NCI-H510A treated with DMSO at 0.1 percent for 48 hours (cell line): ENCODE data around the gene SCGB1D2.
"Not testable (repeated sequence)": the region's sequence is repeated elsewhere in the genome, so short reads cannot be mapped to it uniquely, and the experiment has no call there.

Experiments
- DNase-seq: peaks from one replicate; lab custom pipeline; 2025; lab: John Stamatoyannopoulos, UW

The SCGB1D2 gene

DNA sequence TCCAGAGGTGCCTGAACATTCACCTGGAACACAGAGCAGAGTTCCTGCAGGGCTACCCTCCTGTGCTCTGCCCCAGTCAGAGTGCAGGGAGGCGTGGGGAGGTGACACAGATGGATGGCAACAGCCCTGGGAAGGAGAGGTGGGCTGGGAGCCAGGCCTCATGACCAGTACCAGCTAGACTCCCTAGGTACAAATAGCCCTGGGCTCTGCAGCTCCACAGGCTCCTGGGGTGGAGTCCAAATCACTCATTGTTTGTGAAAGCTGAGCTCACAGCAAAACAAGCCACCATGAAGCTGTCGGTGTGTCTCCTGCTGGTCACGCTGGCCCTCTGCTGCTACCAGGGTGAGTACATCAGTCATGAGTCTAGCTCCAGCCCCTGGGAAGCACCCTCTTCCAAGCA is at the start of gene SCGB1D2:
SCGB1D2 (plus strand) TSS at position 219 of the 400 bp plus-strand sequence; CDS start at position 288, 69 bp downstream.
- DNase-seq, result peak; percentile 5

DNA sequence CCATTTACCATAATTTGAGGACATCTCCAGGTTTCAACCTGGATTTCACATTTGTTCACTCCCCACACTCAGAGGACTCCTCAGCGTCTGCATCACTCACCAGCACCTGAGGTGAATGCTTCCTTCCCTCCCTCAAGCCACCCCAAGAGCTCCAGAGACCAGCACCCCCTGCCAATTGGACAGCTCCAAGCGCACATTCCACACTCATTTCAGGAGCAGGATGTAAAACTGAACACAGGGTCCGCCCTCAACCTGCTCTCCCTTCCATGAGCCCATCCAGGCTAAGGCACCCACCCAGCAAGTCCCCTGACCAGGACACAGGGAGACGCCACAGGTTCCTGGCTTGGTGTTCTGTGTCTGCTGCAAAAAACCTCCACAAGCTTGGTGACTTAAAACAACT is 48.1 kb upstream of the SCGB1D2 start:
- DNase-seq, result no peak

- DNase-seq, result not testable (repeated sequence)
Observed at GRCh38 chr11:62195010-62195409, 47.0 kb upstream of the SCGB1D2 start.

DNA sequence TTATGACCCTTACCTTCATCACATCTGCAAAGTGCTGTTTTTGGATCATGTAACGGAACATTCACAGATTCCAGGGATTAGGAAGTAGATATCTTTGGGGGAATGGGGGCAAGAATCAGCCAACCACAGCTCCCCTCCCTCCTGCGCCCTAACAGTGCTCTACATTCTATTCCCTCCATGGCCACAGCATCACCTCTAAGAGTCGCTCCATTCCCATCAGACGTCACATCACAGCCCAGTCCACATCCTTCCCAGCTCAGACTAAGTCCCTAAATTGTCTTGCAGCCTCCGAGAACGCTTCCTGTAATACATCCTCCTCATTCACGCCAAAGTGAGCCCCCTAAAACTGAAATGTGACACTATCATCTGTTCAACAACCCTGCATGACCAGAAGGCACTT is 46.1 kb upstream of the SCGB1D2 start:
- no peak for DNase-seq

DNA sequence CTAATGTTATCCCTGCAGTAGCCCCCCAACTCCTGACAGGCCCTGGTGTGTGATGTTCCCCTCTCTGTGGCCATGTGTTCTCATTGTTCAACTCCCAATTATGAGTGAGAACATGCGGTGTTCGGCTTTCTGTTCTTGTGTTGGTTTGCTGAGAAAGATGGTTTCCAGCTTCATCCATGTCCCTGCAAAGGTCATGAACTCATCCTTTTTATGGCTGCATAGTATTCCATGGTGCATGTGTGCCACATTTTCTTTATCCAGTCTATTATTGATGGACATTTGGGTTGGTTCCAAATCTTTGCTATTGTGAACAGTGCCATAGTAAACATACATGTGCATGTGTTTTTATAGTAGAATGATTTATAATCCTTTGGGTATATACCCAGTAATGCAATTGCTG is 44.6 kb upstream of the SCGB1D2 start:
- not testable (repeated sequence) for DNase-seq

- no peak for DNase-seq
Observed at GRCh38 chr11:62201376-62201775, 40.7 kb upstream of the SCGB1D2 start.

DNA sequence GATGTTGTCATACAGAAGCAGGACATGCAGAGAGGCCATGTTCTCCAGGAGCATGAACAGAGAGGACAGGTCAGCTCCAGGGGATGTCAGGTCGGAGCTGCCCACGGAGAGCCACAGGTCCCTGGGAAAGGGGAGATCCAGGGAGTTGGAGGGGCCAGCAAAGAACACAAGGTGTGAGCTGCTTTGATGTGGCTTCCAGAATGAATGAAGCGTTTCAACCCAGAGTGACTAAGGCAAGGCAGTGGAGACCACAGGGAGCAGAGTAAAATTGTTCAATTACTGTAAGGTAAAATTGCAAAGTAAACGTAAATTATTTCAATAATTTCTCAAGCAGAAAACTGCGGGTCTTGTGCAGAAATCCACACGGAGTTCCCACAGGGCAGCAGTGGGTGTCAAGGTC is 39.1 kb upstream of the SCGB1D2 start:
- DNase-seq, result no peak

DNA sequence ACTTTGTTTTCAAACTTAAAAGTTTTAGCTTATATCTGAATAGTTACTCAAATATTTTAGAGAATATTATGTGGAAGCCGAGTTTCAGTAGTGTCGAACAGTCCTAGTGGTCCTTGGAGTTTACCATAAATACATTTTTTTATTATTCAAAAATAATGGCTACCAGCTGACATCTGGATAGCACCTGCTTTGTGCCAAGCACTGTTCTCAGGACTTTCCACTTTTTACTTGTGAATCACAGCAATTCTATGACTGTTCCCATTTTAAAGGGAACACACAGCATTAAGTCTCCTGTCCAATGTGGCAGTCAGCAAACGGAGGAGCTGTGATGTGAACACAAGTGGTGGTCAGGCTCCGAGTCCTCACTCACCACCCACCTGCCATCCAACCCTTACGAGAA is 37.6 kb upstream of the SCGB1D2 start:
- DNase-seq, result no peak

DNA sequence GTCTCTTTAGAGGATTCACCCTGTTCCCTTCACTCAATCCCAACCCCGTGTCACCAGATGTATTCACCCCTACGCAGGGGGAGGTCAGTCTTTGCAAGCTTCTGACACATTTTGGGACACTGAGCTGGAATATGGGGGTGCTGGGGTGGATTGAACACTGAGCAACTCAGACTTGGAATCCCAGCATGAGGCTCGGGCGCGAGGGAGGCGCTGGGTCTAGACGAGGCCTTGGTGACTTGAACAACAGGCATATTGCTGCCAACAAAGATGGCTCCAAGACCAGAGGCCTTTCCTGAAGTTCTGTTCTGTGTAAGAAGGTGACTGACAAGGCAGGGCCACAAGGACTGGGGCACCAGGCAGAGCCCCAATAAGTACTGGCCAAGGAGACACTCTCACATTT is 36.6 kb upstream of the SCGB1D2 start:
- DNase-seq, result no peak

GRCh38 chr11:62206276-62207066 is 35.6 kb upstream of the SCGB1D2 start:
- DNase-seq, result not testable (repeated sequence)

DNA sequence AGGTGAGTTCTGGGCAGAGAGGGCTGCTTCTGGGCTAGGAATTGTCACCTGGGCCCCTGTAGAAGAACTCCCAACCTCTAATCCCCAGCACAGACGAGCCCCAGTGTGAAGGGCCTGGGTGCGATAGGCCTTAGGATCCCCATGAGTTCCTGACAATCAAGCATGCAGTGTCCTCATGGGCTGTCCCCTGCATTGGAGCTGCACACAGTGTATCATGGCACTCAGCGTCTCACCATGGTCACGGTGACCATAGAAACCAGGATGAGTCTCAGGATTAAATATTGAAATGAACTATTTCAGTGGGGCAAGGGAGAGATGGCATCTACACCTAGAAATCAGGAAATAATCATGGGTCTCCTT is 33.3 kb upstream of the SCGB1D2 start:
- peak; percentile 6 for DNase-seq

DNA sequence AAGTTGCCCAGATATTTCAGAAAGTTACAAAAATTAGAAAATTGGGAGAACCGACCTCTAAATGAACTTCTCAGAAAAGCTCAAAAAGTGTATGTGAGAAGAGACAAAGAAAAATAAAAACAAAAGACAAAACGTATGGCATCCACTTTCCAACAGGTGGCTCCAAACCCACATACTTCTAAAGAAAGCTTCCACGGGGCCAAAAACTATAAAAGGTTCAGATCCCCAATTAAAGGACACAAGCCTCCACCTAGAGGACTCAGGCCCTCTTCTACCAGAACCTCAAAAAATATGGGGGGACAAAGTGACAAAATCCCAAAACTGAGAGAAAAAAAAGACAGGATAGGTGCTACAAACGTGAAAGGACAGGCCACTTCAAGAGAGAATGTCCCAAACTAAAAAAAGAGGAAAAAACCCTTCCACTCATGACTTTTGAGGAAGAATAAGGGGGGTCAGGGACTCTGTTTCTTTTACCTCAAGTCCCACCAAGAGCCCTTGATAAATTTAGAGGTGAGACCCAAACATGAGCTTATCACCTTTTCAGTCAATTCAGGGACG is 24.8 kb upstream of the SCGB1D2 start:
- peak; percentile 6 for DNase-seq

GRCh38 chr11:62221498-62221897 is 20.5 kb upstream of the SCGB1D2 start:
- no peak for DNase-seq

DNA sequence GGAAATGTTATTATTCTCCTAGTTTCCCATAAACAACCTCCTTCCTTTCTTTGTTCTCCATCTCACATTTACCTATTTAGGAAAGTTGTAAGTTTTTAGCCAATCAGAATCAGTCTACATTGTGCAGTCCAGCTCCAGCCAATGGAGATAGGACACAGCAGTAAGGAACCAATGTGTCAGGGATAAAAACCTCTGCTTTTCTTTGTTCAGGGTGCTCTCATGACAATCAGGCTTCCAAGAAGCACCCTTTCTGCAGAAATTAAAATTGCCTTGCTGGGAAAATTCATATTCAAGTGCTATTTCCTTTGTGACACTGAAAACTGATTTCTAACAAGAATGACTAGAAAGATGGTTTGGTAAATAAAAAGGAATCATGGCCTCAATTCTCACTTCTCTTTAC is 18.9 kb upstream of the SCGB1D2 start:
- DNase-seq, result no peak

DNA sequence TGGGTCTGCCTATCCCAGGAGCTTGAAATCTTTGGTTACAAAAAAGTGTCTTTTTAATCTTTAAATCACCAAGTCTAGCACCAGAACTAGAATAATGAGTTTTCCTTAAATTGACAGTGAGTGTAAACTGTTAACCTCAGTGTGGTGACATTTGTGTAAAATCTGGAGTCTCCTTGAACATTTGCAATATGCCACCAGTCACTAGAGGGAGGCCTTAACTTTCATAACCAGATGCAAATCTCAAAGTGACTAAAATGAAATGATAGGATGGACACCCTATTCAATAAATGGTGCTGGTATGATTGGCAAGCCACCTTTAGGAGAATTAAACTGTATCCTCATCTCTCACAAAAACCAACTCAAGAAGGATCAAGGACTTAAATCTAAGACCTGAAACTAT is 8.3 kb upstream of the SCGB1D2 start:
- no peak for DNase-seq

DNA sequence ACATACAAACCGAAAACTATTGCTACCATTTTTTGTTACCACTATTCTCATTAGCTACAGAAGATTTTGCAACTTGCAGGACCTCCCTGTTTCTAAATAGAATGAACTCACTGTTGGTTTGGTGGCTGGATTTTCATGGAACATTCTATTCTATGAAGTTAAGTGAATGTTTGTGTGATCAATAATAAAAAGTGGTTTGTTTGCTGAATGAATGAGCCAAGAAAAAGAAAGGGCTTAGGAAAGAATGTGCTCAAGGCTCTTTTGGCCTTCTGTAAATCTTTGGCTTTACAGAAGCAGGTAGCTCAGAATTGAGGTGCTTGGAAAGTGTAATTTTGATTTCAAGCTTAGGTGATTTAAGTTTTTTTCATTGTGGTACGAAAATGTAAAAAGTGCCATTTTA is 5.9 kb upstream of the SCGB1D2 start:
- no peak for DNase-seq

- no peak for DNase-seq
Observed at GRCh38 chr11:62237499-62237898, 4.5 kb upstream of the SCGB1D2 start.

- no peak for DNase-seq
Observed at GRCh38 chr11:62238151-62238550, 3.9 kb upstream of the SCGB1D2 start.

DNA sequence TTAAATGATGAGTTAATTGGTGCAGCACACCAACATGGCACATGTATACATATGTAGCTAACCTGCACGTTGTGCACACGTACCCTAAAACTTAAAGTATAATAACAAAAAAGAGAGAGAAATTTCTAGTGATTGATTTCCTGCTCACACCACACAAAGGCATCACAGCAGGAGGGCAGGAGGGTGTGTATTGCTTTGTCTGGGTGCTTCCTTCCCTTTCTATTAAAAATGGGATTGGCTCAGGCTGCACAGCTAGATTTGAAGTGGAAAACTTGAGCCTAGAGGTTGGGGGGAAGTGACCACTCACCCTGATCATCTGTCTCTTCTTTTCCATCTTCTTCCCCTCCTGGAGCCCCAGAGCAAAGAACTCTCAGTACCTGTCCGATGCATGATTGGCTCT is 944 bp upstream of the SCGB1D2 start:
- no peak for DNase-seq

GRCh38 chr11:62245271-62245753 is 3.3 kb downstream of the SCGB1D2 start:
- no peak for DNase-seq

GRCh38 chr11:62251698-62252097 is 9.7 kb downstream of the SCGB1D2 start:
- no peak for DNase-seq

GRCh38 chr11:62253999-62254542 is 12.0 kb downstream of the SCGB1D2 start:
- DNase-seq, result no peak

DNA sequence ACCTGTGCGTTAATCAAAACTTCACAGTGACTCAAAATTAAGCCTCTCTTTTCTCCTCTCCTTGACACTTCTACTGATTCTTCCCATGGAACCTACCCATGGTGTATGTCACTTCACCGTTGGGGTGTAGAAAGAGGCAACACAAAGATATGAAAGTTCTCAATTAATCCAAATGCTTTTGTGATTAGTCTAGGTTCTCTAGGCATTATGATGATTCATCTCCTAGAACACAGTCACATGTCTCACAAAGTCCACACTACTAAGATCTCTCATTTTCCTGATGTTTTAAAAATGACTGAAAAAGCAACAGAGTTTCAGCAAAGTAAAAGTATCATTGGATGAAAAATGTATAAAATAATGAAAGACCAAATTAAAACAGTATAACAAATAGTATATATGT is 14.2 kb downstream of the SCGB1D2 start:
- no peak for DNase-seq
